SU-DHL-6 (cell line): ENCODE results near the gene HELZ.

Experiments
- H2AFZ ChIP-seq: fragments of 200-600 bp; sonication (generic); 2 replicates; pipeline ENCODE4 v1.6.1; 2014; ENCODE audit warnings: low read depth, mild to moderate bottlenecking, moderate library complexity, mixed read lengths, antibody characterized with exemption, low read length; ENCODE audit not compliant: severe bottlenecking
- H3F3A ChIP-seq: fragments of 200-600 bp; shearing (Covaris generic); 2 replicates; pipeline ENCODE4 v1.6.0; 2016; ENCODE audit warnings: antibody characterized with exemption, mild to moderate bottlenecking; ENCODE audit not compliant: insufficient read depth
- H3K27ac ChIP-seq: fragments of 200-600 bp; sonication (generic); 2 replicates; pipeline ENCODE4 v1.5.1; 2016; ENCODE audit warnings: low read depth, mild to moderate bottlenecking, low read length, moderate library complexity, mixed read lengths
- H3K27me3 ChIP-seq: fragments of 200-600 bp; sonication (generic), shearing (Covaris generic); 2 replicates; pipeline ENCODE4 v1.6.0; 2014; ENCODE audit warnings: mild to moderate bottlenecking, low read length
- H3K36me3 ChIP-seq: fragments of 200-600 bp; sonication (generic); 2 replicates; pipeline ENCODE4 v1.6.1; 2014; ENCODE audit warnings: mild to moderate bottlenecking, low read length, mixed read lengths
- H3K4me2 ChIP-seq: fragments of 300-600, 200-600 bp; shearing (Covaris generic), sonication (generic); 2 replicates; pipeline ENCODE4 v1.6.0; 2014; ENCODE audit warnings: low read length, low read depth, mild to moderate bottlenecking; ENCODE audit not compliant: poor library complexity, severe bottlenecking
- H3K4me3 ChIP-seq: fragments of 200-600 bp; sonication (generic); 2 replicates; pipeline ENCODE4 v1.5.1; 2014; ENCODE audit warnings: antibody characterized with exemption, low read length, mild to moderate bottlenecking, mixed read lengths; ENCODE audit not compliant: insufficient read depth, poor library complexity, severe bottlenecking
- H3K79me2 ChIP-seq: fragments of 200-600 bp; sonication (generic); 2 replicates; pipeline ENCODE4 v1.6.1; 2014; ENCODE audit warnings: mild to moderate bottlenecking, low read length, moderate library complexity; ENCODE audit not compliant: insufficient read depth
- H3K9ac ChIP-seq: fragments of 200-600 bp; sonication (generic); 2 replicates; pipeline ENCODE4 v1.7.0; 2014; ENCODE audit warnings: mild to moderate bottlenecking, low read length
- H3K9me2 ChIP-seq: fragments of 200-600 bp; sonication (generic); replicated peaks from 2 replicates; pipeline ENCODE4 v1.6.1; 2014; ENCODE audit warnings: low read length; ENCODE audit not compliant: insufficient read depth
- H3K9me3 ChIP-seq: fragments of 200-600 bp; sonication (generic); 2 replicates; pipeline ENCODE4 v1.6.1; 2014; ENCODE audit warnings: low read length, mixed read lengths; ENCODE audit not compliant: insufficient read depth
- H4K20me1 ChIP-seq: fragments of 200-600 bp; sonication (generic); 2 replicates; pipeline ENCODE4 v1.6.1; 2014; ENCODE audit warnings: low read depth, mild to moderate bottlenecking, antibody characterized with exemption, low read length, moderate library complexity, mixed read lengths
- CTCF ChIP-seq: fragments of 200-600 bp; sonication (generic); IDR thresholded peaks from one replicate; pipeline ENCODE4 v1.5.1; 2017; ENCODE audit warnings: antibody characterized with exemption, mild to moderate bottlenecking, low read length, moderate library complexity; ENCODE audit not compliant: insufficient read depth, poor library complexity, severe bottlenecking
- EZH2phosphoT487 ChIP-seq: fragments of 200-600 bp; sonication (generic), shearing (Covaris generic); conservative IDR thresholded peaks from 2 replicates; pipeline ENCODE4 v1.6.1; 2018; ENCODE audit warnings: mild to moderate bottlenecking, antibody characterized with exemption, low read length, moderate library complexity, mixed read lengths

Gene HELZ

GRCh38 chr17:67161573-67161972 lies 83.4 kb downstream of the HELZ start:
- peaks cover 23% of the 10 kb centered on the region; the same call in 1 of the 2 replicates for H3K36me3 ChIP-seq
- H3F3A ChIP-seq = no peaks in the 10 kb centered on the region
- H3K4me3 ChIP-seq = no peak overlapping the region
- H3K4me2 ChIP-seq = no peak overlapping the region
- no peaks in the 10 kb centered on the region for H4K20me1 ChIP-seq
- H3K9ac ChIP-seq = no peak overlapping the region
- TF ChIP-seq EZH2phosphoT487 = no peak
- no peak for TF ChIP-seq CTCF
- H3K9me2 ChIP-seq = no peaks in the 10 kb centered on the region
- H3K27me3 ChIP-seq = no peaks in the 10 kb centered on the region
- no peaks in the 10 kb centered on the region for H3K9me3 ChIP-seq
- no peak overlapping the region for H2AFZ ChIP-seq
- H3K79me2 ChIP-seq = no peaks in the 10 kb centered on the region
- no peak overlapping the region for H3K27ac ChIP-seq

GRCh38 chr17:67160791-67161190 lies 84.2 kb downstream of the HELZ start:
- Histone ChIP-seq H3K79me2 (no peaks in the 10 kb centered on the region), H2AFZ (no peak overlapping the region), H3K9me3 (no peaks in the 10 kb centered on the region), H3K9me2 (no peaks in the 10 kb centered on the region), H3K4me3 (no peak overlapping the region), H3K4me2 (no peak overlapping the region), H4K20me1 (no peaks in the 10 kb centered on the region), H3K36me3 (peaks cover 18% of the 10 kb centered on the region; the same call in 1 of the 2 replicates), H3K9ac (no peak overlapping the region), H3K27me3 (no peaks in the 10 kb centered on the region), H3F3A (no peaks in the 10 kb centered on the region), H3K27ac (no peak overlapping the region)
- TF ChIP-seq EZH2phosphoT487 = no peak
- TF ChIP-seq CTCF = no peak

GRCh38 chr17:67157732-67158639 lies 87.0 kb downstream of the HELZ start:
- Histone ChIP-seq H3K27me3 (no peaks in the 10 kb centered on the region), H3K4me2 (no peak overlapping the region), H3F3A (no peaks in the 10 kb centered on the region), H3K27ac (no peak overlapping the region), H3K9ac (no peak overlapping the region), H3K36me3 (peaks cover 10% of the 10 kb centered on the region; the same call in 1 of the 2 replicates), H2AFZ (no peak overlapping the region), H3K9me2 (no peaks in the 10 kb centered on the region), H3K9me3 (no peaks in the 10 kb centered on the region), H3K4me3 (no peak overlapping the region), H4K20me1 (no peaks in the 10 kb centered on the region), H3K79me2 (no peaks in the 10 kb centered on the region)
- TF ChIP-seq EZH2phosphoT487 = no peak
